Stimulated activated CD8-positive, alpha-beta memory T cell treated with anti-CD3 and anti-CD28 coated beads, Interleukin-7, amount 100 ng/mL, for 4 hours (primary cell): Measurements from ENCODE around the gene STK35.
"Not testable (repeated sequence)": the region's sequence is repeated elsewhere in the genome, so short reads cannot be mapped to it uniquely, and the experiment has no call there.

Experiments
- DNase-seq, 2 donors: peaks; one replicate each; pipeline ENCODE4 v3.0.0-alpha.2; 2020; ENCODE audit warnings: low read depth in 2 of 2

Gene STK35

DNA sequence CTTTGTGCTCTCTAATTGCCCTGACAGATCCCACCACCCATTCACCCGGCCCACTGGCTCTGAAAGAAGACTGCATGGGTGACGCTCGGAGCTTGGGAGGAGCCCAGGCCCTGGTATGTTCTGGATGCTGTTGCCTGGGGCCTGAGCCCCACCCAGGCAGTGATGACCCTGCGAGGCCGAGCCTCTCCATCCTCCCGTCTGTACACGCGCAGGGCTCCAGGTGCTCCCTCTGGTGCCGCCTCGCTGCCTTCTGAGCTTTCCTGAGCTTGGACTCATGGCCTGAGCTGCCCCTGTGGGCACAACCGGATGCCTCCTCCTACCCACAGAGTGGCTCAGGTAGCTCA, 61.2 kb downstream of the STK35 start:
- DNase-seq: no peak

DNA sequence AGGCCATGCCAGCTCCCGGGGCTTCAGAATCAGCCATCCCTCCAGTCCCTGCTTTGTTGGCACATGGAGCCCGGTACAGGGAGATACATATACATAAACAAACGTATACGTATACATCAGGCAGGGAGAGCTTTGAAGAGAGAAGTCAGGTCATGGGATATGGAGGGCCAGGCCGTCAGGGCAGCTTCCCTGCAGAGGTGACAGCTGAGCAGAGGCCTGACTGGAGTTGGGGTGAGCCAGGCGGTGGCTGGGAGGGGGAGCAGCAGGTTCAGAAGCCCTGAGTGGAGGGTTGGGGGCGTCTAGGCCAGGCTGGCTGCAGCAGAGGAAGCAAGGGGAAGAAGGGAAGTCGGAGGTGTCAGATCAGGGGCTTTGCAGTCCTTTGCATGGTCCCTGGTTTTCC, 61.7 kb downstream of the STK35 start:
- no peak for DNase-seq

DNA sequence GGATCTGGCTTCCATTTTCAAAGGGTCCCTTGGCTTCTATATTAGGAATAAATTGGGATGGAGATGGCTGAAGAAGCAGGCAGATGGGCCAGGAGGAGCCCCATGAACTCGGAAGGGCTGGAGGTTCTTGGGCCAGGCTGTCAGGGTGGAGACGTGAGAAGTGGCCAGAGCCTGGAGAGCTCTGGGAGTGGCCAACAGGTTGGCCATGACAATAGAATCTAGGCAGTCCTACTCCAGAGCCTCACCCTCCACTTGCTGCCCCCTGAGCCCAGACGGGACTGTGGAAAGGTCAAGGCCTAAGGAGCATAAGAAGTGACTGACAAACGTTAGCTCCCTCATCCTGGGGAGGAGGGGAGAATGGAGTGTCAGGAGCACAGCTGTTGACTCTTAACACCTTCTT, 62.1 kb downstream of the STK35 start:
- no peak for DNase-seq

DNA sequence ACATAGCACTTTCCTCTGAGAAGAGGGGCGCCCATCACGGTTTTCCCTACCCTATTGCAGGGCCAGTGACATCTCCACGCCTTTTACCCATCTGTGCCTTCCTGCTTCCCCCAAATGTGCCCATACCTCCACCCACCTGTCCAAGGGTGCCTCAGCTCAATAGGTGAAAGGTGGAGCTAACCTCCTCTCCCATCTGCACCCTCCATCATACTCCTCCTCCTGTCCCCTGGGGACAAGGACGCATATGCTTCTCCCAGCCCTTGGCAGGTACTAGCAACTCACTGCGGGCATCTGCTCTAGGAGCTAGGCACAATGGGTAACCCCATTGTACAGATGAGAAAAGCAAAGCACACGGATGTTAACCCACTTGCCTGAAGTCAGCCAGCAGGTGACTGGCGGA, 62.8 kb downstream of the STK35 start:
- no peak for DNase-seq

DNA sequence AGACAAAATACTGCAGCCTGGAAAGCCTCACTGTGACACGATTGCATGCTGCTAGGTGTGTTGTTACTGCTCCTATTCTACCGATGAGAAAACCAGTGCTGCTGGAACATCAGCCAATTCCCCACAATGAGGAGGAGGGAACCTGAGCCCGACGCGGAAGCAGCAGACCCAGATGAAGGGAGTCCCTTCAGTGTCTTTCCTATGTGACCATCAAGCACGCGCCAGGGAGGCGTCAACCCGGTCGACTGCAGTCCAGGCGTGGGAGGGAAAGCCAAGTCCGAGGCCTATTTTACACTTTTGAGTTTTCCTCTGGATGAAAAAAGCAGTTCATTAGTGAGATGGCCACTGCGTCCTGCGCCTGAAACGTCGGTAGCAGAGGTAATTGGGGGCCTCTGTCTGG, 63.3 kb downstream of the STK35 start:
- DNase-seq: no peak

DNA sequence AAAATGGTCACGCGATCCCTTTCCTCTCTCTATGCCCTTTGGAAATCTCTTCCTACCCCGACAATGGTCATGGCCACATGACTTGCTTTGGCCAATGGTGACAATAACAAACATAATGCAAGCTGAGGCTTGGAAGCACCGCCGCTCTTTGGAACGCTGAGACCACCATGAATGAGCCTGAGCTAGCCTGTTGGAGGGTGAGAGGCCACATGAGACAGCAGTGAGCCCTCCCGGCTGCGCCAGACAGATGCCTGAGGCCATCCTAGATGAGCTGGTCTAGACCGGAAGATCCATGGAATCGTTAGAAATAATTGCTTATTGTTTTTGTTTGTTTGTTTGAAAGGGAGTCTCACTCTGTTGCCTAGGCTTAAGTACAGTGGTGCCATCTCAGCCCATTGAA, 64.2 kb downstream of the STK35 start:
- DNase-seq: no peak

DNA sequence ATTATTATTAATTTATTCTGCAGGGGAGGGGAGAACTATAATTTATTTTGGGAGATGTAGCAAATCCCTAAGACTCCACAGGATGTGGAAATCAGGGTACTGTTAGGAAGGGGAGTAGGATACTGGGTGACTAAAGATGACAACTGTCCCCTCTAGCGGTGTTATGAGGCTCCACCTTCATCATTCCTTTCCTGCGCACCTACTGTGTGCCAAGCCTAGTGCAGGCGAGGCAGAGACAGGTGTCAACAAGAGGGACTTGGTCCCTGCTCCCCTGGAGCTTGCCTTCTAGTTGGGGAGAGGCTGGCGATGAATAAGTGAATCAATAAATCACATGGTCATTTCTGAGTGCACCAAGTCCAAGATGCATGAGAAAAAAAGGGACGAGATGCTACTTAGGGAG, 65.5 kb downstream of the STK35 start:
- DNase-seq: no peak

DNA sequence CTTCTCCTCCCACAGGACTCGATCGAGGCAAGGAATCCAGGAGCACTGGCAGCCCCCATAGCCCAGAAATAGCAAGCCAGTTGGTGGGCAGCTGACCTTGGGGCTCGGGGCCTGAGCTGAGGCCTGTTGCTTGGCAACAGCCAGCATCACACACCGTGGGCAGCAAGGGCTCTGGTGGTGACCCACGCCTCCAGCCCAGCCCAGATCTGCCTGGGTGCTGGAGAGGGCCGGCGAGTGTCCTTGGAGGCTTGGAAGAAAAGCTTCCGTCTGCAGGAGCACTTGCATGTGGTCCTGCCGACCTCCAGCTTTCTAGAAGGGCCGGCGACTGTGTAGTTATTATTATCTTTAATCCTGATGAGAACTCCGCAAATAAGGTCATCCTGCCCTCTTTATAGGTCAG, 67.3 kb downstream of the STK35 start:
- no peak for DNase-seq

DNA sequence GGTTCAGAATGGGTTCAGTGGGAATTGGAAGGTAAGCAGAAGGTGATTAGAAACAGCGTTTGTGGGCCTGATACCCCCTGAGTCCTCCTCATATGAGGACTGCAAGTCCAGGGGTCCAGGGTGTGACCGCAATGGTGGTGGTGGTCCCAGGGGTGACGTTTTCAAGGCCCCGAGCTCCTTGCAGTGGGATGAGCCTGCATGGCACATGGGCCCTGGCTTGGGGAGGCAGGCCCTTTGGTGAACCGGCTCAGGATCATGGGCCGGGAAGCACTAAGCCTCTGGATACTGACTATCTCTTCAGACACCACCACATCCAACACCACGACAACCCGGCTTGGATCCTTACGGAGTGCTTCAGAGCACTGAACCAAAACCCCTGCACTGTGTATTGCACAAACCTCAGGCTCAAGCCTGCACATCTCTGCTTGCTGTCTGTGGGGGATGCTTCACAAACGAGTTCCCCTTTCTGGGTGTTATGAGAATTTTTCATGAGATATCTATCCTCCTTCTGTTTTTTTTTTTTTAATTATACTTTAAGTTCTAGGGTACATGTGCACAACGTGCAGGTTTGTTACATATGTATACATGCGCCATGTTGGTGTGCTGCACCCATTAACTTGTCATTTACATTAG, 67.9 kb downstream of the STK35 start:
- no peak for DNase-seq

DNA sequence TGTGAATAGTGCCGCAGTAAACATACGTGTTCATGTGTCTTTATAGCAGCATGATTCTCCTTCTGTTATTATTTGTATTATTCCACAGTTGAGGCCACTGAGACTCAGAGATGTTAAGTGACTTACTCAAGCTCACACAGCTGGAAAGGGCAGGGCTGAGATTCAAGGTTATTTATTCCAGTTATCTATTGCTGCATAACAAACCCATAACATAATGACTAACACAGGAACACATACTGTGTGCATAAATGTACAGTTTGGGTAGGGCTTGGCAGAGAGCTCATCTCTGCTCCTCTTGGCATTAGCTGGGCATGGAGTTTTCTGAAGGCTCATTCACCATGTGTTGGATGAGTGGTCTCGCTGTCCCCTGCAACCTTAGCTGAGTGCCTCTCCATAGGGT, 68.8 kb downstream of the STK35 start:
- DNase-seq: no peak

DNA sequence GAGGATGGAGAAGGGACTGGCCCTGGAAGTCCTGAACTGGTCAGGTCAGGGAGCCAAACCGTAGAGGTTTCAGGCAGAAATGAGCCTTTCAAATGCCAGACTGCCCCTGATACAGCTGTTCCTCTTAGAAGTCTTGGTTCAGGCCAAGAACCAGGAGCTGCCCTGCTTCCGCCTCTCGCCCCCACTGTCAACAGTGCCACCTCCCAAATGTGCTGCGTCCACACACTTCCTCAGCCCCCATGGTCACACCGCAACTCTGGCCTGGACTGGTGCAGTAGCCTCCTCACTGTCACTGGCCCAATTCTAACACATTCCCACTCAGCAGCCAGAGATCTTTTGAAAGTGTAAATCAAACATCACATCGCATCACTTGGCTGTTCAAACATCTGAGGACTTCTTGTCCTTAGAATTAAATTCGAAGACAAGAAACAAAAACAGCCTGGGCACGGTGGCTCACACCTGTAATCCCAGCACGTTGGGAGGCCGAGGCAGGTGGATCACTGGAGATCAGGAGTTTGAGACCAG, 69.7 kb downstream of the STK35 start:
- DNase-seq: no peak

DNA sequence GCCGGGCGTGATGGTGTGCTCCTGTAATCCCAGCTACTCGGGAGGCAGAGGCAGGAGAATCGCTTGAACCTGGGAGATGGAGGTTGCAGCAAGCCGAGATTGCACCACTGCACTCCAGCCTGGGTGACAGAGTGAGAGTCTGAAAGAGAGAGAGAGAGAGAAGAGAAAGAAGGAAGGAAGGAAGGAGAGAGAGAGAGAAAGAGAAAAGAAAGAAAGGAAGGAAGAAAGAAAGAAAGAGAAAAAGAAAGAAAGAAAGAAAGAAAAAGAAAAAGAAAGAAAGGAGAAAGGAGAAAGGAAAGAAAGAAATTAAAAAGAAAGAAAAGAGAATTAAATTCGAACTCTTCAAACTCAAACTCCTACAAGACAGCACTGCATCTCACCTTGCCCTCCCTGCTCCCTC, 70.2 kb downstream of the STK35 start:
- not testable (repeated sequence) for DNase-seq

DNA sequence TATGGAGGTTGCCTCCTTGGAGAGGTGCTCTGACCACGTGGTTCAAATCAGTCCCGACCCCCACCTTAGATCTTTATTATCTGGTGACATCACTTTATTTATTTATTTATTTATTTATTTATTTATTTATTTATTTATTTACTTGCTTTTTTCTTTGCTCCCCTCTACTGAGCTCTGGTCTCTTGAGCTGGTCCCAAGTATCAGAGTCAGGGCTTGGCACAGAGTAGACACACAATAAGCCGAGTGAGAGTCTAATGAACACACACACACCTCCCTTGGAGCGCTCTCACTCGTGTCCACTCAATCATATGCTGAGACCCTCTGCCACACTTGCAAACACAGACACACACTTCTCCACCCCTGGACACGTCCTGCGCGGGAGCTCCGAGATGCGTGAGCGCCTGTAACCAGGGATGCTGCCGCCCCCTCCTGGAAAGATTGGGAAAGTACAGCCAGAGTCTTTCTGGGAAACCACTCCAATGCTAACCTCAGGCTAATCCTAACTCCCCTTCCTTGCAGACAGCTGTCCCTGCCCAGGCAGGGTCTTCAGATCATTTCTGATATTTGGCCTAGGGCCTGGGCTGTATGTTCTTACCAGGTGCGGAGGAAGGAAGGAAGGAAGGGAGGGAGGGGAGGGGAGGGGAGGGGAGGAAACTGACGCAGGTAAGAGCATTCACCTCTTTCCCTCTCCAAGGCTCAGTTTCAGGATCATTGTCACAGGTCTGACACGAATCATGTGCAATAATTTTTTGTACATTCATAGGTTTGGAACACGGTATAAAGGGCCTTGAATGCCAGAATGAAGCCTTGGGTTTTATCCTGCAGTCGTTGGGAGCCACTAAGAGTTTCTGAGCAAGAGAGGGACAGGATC, 70.9 kb downstream of the STK35 start:
- peak; percentile 35 to 41 for DNase-seq

DNA sequence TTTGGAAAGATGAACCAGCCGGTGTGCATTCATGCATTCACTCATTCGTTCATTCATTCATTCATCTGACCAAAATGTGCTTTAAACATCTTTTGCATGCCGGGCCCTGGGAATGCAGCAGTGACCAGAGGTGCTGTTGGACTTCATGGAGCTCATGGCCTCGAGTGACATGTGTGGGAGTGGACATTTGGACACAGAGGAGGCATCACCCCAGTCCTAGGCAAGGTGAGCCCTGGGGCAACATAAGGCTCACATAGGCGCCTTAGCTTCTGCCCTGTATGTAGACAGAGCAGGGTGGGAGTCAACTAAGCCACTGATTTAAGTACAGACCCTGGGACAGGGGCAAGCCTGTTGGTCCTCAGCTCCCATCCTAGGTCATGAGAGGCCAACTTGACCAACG, 71.6 kb downstream of the STK35 start:
- DNase-seq: no peak

DNA sequence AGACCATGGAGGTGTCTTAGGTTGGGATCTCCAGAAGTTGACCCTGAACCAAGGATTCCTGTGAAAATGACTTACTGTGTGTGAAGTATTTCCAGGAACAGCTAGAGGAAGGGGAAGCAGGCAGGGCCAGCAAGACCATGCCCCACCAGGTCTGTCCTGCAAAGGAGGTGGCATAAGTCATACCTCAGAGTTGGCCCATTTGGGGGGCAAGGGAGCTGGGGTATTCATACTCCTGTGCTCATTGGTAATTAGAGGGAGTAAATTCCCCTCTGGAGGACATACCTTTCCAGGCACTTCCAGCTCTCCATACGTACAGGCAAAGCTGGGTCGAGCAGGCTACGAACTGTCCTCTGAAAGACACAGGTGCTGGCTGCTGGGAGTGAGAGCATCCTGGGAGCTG, 72.4 kb downstream of the STK35 start:
- DNase-seq: no peak

DNA sequence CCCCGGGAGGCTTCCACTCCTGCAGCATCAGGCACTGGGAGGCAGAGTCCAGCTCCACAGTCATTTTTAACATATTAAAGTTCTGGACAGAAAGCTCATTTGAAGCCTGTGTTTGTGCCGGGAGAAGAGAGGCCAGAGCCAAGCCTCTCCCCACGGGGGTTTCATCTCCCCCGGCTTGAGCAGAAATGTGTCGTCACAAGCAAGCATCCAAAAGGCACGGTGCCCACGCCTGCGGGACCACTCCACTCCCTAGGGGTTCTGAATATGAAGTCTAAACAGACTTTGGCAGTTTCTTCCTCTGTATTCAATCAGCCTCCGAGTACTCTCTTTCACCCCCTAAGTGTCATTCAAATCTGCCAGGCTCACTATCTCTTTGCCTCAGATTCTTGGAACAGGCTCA, 75.3 kb downstream of the STK35 start:
- DNase-seq: no peak

DNA sequence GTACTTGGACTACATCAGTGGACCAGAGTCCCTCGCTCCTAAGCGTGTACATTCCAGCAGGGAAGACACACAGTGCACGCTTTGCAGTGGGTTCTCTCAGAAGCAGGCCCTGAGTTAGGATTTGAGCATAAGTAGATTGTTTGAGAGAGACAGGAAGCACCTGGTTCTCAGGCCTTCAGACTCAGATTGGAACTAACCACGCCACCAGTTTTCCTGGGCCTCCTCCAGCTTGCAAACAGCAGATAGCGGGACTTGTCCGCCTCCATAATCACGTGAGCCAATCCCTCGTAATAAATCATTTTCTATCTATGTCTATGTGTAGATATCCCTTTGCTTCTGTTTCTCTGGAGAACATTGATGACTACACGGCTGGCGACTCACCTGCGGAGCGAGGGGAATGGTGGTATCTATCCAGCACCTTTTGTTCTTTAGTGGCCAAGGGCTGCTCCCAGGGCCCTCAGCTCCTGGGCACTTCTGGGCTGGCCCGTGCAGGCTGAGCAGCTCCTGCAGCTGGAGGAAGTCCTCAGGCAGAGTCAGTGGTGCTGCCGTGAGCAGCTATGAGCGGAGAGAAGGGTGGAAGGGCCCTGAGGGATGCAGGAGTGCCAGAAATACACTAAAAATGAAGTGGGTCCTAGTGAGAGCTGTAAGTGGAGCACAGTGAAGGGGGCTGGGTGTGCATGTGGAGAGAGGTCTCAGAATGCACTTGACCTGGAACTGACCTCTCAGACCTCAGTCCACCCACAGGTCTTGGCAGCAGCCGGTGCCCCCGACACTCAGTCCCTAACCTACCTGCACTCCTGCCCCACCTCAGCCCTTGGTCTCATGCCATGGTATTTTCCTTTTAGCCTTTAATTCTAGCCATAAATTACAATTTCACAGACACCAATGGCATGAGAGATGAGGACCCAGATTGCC, 76.9 kb downstream of the STK35 start:
- DNase-seq: no peak

DNA sequence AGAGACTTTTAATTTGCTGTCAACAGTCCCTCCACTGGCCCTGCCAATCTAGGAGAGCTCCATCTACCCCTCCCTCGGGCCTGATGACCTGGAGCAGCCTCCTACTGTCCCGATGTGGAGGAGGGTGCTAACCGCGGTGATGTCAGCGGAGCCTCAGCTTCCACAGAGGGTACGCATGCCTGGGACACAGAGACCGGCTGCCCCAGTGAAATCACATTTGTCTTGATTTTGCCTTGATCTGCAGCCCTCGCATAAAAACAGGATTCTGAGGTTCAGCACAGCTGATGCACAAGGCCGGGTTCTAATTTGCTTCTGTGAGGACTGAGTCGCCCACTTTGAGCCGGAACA, 77.6 kb downstream of the STK35 start:
- DNase-seq: no peak

DNA sequence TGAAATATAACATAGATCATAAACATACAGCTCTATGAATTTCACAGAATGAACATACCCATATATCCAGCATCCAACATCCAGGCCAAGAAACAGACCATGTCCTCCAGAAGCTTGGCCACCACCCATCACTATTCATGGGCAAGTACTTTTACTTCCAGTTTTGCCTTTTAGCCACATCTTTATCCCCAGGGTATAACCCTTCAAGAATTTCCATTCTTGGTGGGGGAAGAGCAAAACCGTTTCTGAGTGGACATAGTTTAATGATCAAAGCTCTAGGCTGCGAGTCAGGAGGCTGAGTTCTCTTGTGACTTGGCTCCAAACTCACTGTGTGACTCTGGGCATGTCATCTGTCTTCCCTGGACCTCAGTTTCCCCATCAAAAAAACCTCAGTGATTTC, 78.3 kb downstream of the STK35 start:
- no peak for DNase-seq

DNA sequence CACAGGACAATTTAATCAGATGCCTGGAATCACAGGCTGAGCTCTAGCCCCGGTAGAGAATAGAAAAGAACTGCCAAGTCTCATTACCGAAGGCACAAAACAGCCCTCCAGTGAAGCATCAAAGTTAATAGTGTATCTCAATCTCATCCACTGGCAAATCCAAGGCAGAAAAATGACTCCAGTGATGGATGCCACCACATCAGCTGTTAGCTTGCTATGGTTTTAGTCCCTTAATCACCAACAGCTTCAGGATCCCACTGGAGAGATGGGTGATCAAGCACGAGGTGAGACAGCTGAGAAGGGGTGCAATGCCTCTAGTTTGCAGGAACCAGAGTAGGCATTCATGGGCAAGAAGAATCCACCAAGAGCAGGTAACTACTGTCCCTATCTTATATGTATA, 81.8 kb downstream of the STK35 start:
- no peak for DNase-seq

DNA sequence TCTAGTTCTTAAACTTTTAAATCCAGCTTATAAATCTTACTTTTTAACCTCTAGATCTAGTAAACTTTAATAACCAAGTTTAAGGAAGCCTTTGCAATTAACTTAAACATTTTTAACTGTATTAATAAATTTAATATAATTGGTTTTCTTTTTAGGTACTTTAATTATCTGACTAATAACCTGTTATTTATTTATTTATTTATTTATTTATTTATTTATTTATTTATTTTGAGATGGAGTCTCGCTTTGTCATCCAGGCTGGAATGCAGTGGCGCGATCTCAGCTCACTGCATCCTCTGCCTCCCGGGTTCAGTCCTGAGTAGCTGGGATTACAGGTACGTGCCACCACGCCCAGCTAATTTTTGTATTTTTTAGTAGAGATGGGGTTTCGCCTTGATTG, 83.3 kb downstream of the STK35 start:
- not testable (repeated sequence) for DNase-seq

DNA sequence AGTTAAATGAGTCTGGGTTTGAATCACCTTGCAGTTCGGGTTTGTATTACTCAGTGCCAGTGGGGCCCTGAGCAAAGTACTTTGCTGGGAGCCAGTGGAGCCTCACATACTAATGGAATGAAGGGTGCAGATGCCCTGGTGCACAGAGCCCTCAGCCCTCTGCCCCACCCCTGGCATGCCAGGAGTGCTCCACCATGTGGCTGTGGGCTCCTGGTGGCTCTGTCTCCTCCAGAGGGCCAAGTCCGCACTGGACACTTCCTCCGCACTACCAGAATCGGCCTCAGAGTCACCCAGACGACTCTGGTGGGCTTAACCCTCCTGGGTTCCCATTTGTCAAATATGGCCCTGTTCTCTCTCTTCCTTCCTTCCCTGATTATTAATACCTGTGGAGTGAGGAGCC, 94.0 kb downstream of the STK35 start:
- DNase-seq: no peak

DNA sequence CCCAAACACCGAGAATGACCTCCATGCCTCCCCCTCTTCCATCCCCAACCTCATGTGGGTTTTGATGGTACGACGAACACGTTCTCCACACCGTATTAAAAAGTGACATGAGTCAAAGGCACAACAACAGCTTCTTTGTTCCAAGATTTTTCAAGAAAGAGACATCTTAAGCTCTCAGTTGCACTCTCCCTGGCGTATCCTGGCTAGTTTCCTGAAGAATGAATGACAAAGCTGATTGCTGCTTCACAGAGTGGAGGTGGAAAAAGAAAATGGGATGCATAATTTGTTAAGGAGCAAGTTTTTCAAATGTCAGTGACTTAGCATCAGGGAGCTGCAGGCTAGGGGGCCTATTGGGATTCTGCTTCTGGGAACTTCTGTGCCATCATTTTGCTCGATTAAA, 95.5 kb downstream of the STK35 start:
- DNase-seq: no peak
